Prostate gland (tissue), 2 donors: ENCODE data around the gene AP5B1. TPM values are rescaled to one million over a fixed set of nuclear protein-coding genes. Genes with fewer than 3 reads are reported as not detected.
A peak's percentile ranks its signal among the peaks of the same experiment; 100 is the strongest.

Experiments used
- DNase-seq: peaks from one replicate; pipeline ENCODE4 v3.0.0-alpha.2; 2019; ENCODE audit warnings: low spot score
- H3K27ac ChIP-seq, 2 donors: fragments of 200-600 bp; sonication (generic); 2 replicates each; pipeline ENCODE4 v1.5.1; 2017 to 2019
- H3K27me3 ChIP-seq: fragments of 200-600 bp; sonication (generic); replicated peaks from 2 replicates; pipeline ENCODE4 v1.5.1; 2019; ENCODE audit not compliant: insufficient read depth
- H3K36me3 ChIP-seq, 2 donors: fragments of 200-600 bp; sonication (generic); 1 replicate in 1 of 2; 2 replicates in 1 of 2; pipeline versions ENCODE4 v1.5.1 to v1.8.1; 2017 to 2019
- H3K4me1 ChIP-seq: fragments of 200-600 bp; sonication (generic); replicated peaks from 2 replicates; pipeline ENCODE4 v1.5.1; 2019
- H3K4me3 ChIP-seq, 2 donors: fragments of 200-600 bp; sonication (generic); 2 replicates each; pipeline ENCODE4 v1.5.1; 2017 to 2019
- H3K9me3 ChIP-seq: fragments of 200-600 bp; sonication (generic); 2 replicates; pipeline ENCODE4 v1.5.1; 2017
- CTCF ChIP-seq, 4 experiments: fragments of 200-600 bp in 2 of 4; fragments of 450-650 bp in 2 of 4; sonication (generic) in 2 of 4; IDR thresholded peaks; 1 replicate in 3 of 4; 2 replicates in 1 of 4; pipeline ENCODE4 v1.5.1; 2016 to 2019; ENCODE audit warnings: antibody characterized with exemption in 4 of 4, mild to moderate bottlenecking in 2 of 4, moderate library complexity in 2 of 4
- POLR2A ChIP-seq: fragments of 450-650 bp; IDR thresholded peaks from one replicate; pipeline ENCODE4 v1.6.1; 2016; ENCODE audit warnings: antibody characterized with exemption, mild to moderate bottlenecking
- POLR2AphosphoS5 ChIP-seq: sonication (generic); formaldehyde crosslinking; IDR thresholded peaks from one replicate; pipeline ENCODE4 v1.6.1; 2017; ENCODE audit warnings: antibody characterized with exemption
- WGBS: methylation state at CpG from one replicate; pipeline ENCODE4 v1.1.5; 2018; 5-methylcytosine and 5-hydroxymethylcytosine counted together
- intact Hi-C: fragments of 100-400 bp; cut with DNase I; formaldehyde crosslinking; loops from one replicate; pipeline ENCODE4 v1.14.2; 2022
- total RNA-seq, 2 donors: library from RNA; depleted of rRNA; stranded (reverse); fragments of >200 nt; gene quantifications; one replicate each; pipeline ENCODE4 v1.1.0, GENCODE V29; 2016

Gene AP5B1, protein sequence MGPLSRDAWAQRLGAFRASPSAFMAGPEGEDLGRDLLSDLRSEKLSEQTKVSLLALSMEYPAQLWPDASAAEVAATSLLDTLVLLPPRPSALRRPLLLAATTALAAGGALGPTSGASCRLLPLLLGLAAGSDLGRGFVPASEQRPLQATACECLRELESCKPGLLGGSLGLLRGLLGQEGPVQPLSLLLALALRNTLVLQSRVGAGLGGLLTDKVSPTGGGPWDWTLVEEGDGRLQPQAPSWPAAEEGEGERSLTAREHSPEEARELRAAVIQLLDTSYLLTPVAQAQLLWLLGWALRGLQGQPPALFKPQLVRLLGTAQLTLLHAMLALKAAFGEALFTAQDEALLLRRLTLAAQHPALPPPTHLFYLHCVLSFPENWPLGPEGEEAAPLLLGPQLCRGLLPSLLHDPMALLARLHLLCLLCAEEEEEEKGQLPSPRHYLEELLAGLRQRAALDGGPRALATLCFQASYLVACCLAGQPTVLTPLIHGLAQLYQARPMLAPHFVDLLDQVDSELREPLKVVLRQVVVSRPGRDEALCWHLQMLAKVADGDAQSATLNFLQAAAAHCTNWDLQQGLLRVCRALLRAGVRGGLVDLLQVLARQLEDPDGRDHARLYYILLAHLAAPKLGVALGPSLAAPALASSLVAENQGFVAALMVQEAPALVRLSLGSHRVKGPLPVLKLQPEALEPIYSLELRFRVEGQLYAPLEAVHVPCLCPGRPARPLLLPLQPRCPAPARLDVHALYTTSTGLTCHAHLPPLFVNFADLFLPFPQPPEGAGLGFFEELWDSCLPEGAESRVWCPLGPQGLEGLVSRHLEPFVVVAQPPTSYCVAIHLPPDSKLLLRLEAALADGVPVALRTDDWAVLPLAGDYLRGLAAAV
- 10 to 100 TPM; 15.4 to 18.8 TPM for total RNA-seq

GRCh38 chr11:65780770-65781151, at the start of gene AP5B1:
AP5B1 (minus strand) TSS chr11:65780976; CDS start chr11:65780591, 385 bp downstream.
- Histone ChIP-seq H3K4me3 (peak within 1 kb of the TSS; percentile 84 to 88), H3K27me3 (no peaks in the 10 kb centered on the region), H3K4me1 (peaks cover 13% of the 10 kb centered on the region), H3K9me3 (no peaks in the 10 kb centered on the region), H3K36me3 (peaks cover 0 to 7% of the 10 kb centered on the region in 2 donors), H3K27ac (peak within 1 kb of the TSS; percentile 72 to 80)
- under 1% methylated on average over 57 of the region's 59 CpGs for WGBS
- TF ChIP-seq POLR2A (peak; percentile 43), CTCF (IDR thresholded peaks at IDR 0.05) (no peak)
- DNase-seq, result peak; percentile 65
- intact Hi-C loops, result loop anchor here (2.0 to 5.0 kb wide), 2 partner anchors 38 to 68 kb away; partner anchors contain the start of gene KAT5

DNA sequence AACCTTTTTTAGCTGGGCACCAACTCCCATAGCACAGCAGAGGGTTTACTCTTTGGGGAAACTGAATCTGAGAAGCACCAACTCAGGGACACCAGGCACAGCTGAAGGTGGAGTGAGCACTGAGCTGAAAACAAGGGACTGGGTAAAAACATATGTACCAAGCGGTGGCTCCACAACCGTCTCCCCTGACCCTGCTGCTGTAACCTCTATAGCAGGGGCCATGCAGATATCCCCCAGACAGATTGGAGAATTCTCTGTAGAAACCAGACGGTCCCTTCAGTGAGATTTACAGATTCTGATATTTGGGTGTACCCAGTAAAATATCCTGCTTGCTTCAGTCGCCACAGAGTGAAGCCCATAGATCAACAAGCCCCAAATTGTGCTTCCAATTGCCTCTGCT, 48.7 kb upstream of the AP5B1 start:
- no peaks in the 10 kb centered on the region for H3K9me3 ChIP-seq
- intact Hi-C loops, result no loop called here
- DNase-seq, result no peak
- 51% methylated on average over 4 of the region's 4 CpGs for WGBS
- H3K27ac ChIP-seq, result no peak overlapping the region
- H3K36me3 ChIP-seq, result no peaks in the 10 kb centered on the region
- H3K4me1 ChIP-seq, result no peaks in the 10 kb centered on the region
- no peak overlapping the region for H3K4me3 ChIP-seq
- TF ChIP-seq POLR2A (no peak), POLR2AphosphoS5 (no peak), CTCF (IDR thresholded peaks at IDR 0.05) (no peak)
- no peaks in the 10 kb centered on the region for H3K27me3 ChIP-seq

- DNase-seq, result no peak
Measured at GRCh38 chr11:65826984-65827735, 46.4 kb upstream of the AP5B1 start.

More at GRCh38 chr11:65826984-65827735, 46.4 kb upstream of the AP5B1 start:
- Histone ChIP-seq H3K27ac (no peak overlapping the region), H3K9me3 (no peaks in the 10 kb centered on the region), H3K4me3 (no peak overlapping the region), H3K36me3 (no peaks in the 10 kb centered on the region), H3K27me3 (no peaks in the 10 kb centered on the region), H3K4me1 (no peaks in the 10 kb centered on the region)
- intact Hi-C loops, result no loop called here
- WGBS, result 79% methylated on average over 8 of the region's 8 CpGs
- no peak for TF ChIP-seq CTCF (IDR thresholded peaks at IDR 0.05)
- no peak for TF ChIP-seq POLR2AphosphoS5
- no peak for TF ChIP-seq POLR2A
